ENCODE data around the gene MKLN1.
A peak's percentile ranks its signal among the peaks of the same experiment; 100 is the strongest.

MKLN1 gene

DNA sequence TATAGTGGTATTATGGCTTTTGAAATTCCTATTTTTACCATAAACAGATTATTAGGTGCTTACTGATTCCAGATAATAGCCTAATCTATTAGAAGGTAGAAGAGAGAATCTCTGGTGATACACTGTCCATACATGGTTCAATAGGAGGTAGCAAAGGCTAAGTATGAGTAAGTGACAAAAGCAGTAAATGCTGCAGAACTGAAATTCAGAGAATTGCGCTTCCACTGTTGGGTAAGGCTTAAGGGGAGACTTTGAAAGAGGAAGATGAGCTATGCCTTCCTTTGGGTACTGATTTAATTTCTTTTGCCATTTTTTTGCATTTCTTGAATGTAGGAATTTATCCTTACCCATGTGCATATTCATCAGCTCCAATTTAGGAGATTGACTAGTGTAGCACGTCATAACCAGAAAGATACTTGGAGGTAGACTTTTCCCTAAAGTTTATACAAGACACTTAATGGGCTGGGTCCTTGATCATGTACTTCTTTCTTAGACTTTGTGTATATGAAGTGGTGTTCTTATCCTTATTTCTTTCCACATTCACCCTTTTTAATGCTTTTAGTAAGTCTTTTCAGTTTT, 15.3 kb downstream of the MKLN1 start:
- no peak overlapping the region for H3K27ac ChIP-seq
- DNase-seq (ENCODE audit: low read depth, low spot score), result no peak

GRCh38 chr7:131346885-131347592, 19.4 kb downstream of the MKLN1 start:
- DNase-seq (ENCODE audit: low read depth, low spot score), result peak; percentile 16
- H3K27ac ChIP-seq, result no peak overlapping the region

DNA sequence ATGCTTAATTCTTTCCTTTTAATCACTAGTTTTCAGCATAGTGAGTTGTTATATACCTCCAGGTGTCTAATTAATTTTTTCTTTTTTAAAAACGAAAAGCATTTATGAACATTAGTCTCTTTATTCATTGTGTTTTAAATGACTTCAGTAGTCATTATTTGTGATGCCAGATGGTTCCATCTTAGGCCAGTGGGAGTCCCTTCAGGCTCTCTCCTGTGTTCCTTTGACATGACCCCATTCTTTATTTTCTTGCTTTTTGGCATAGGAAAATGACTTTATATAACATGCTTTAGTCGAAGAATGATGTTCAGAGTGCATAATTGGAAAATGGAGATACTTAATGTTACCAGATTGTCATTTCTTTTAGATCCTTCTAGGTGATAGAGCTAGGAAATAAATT, 24.4 kb downstream of the MKLN1 start:
- no peak overlapping the region for H3K27ac ChIP-seq
- DNase-seq (ENCODE audit: low read depth, low spot score), result no peak

DNA sequence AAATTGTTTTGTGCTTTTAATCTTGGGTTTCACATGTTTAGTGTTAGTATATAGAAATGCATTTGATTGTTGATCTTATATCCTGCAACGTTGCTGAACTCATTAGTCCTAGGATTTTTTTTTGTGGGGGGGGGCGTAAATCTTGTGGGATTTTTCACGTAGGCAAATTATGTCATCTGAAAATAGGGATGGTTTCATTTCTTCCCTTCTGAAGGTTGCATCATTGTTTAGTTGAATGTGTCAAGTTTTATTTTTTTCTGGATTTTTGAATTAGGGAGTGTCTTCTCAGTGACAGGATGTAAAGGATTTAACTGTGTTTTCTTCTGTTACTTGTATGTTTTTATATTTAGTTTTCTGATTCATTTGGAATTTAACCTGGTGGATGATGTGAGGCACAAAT, 26.7 kb downstream of the MKLN1 start:
- H3K27ac ChIP-seq, result no peak overlapping the region
- no peak for DNase-seq (ENCODE audit: low read depth, low spot score)

- no peak overlapping the region for H3K27ac ChIP-seq
- DNase-seq (ENCODE audit: low read depth, low spot score), result no peak
These were observed 28.5 kb downstream of the MKLN1 start for GRCh38 chr7:131355917-131356777.

DNA sequence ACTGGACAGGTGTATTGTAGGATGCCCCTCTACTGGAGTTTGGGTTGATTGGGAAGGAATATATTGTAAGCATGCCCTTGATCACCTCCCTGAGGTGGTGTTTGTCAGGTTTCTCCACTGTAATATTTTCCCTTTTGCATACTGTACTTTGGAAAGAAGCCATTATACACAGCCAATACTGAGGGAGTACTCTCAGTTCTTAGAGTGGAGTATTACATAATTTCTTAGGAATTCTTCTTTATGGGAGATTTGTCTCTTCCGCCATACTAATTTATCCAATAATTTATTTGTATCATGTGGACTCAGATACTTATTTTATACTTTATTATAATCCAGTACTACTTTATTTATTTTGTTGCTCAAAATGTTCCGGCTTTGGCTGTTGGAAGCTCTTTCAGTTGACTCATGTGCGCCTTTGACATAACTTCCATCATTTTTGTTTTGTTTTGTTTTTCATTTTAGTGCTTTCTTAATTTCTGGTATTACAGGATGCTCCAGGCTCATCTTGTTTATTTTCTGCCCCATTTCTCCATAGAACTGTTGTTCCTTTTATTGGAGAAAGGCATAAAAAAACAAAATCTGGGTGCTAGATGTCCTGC, 29.7 kb downstream of the MKLN1 start:
- no peak overlapping the region for H3K27ac ChIP-seq
- no peak for DNase-seq (ENCODE audit: low read depth, low spot score)

GRCh38 chr7:131358636-131359035, 31.0 kb downstream of the MKLN1 start:
- H3K27ac ChIP-seq, result no peak overlapping the region
- no peak for DNase-seq (ENCODE audit: low read depth, low spot score)

- no peak overlapping the region for H3K27ac ChIP-seq
- no peak for DNase-seq (ENCODE audit: low read depth, low spot score)
These were observed 31.6 kb downstream of the MKLN1 start for GRCh38 chr7:131359136-131359776.

DNA sequence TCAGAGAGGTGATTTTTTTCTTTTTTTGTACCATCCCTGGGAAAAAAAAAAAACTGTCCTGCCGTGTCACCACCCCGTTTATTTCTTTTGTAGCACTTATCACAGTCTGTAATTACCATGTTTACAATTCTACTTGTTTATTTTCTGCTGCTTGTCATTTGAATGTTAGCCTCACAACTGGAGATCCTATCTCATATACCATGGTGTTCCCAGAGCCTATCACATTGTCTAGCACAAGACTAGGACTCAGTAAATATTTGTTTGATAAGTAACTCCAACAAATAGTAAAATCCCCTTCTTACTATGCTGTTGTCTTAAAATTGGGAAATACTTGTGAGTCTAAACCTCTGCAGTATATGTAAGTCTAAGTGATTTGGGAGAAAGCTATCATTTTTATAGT, 36.0 kb downstream of the MKLN1 start:
- DNase-seq (ENCODE audit: low read depth, low spot score), result no peak
- no peak overlapping the region for H3K27ac ChIP-seq

DNA sequence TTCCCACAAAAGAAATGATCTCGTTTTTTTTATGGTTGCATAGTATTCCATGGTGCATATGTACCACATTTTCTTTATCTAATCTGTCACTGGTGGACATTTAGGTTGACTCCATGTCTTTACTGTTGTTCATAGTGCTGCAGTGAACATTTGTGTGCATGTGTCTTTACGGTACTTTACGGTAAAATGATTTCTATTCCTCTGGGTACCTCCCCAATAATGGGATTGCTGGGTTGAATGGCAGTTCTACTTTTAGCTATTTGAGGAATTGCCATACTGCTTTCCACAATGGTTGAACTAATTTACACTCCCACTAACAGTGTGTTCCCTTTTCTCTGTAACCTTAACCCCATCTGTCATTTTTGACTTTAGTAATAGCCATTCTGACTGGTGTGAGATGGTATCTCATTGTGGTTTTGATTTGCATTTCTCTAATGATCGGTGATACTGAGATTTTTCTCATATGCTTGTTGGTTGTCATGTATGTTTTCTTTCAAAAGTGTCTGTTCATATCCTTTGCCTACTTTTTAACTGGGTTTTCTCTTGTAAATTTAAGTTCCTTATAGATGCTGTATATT, 37.2 kb downstream of the MKLN1 start:
- no peak overlapping the region for H3K27ac ChIP-seq
- DNase-seq (ENCODE audit: low read depth, low spot score), result no peak

GRCh38 chr7:131365838-131366237, 38.2 kb downstream of the MKLN1 start:
- no peak overlapping the region for H3K27ac ChIP-seq

DNA sequence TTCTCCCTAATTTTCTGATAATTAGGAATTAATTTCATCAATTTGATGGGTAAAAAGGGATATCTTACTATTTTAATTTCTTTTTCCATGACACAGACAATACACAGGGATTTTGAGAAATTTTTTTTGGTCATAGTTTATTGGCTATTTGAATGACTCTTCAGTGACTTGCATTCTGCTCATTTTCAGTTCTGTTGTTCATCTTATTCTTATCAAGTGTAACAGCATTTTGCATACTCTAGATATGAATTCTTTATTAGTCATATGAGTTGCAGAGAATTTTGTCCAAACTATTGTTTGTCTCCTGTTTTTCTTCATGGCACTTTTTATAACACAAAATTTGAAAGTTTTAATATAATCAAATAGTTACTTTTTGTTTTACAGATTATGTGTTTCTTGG, 41.7 kb downstream of the MKLN1 start:
- DNase-seq (ENCODE audit: low read depth, low spot score), result no peak
- H3K27ac ChIP-seq, result no peak overlapping the region

More at GRCh38 chr7:131365838-131366237, 38.2 kb downstream of the MKLN1 start:
- no peak for DNase-seq (ENCODE audit: low read depth, low spot score)

- no peak for DNase-seq (ENCODE audit: low read depth, low spot score)
- no peak overlapping the region for H3K27ac ChIP-seq
These were observed 42.9 kb downstream of the MKLN1 start for GRCh38 chr7:131370523-131370968.

- H3K27ac ChIP-seq, result no peak overlapping the region
- DNase-seq (ENCODE audit: low read depth, low spot score), result no peak
These were observed 43.7 kb downstream of the MKLN1 start for GRCh38 chr7:131371411-131371810.

DNA sequence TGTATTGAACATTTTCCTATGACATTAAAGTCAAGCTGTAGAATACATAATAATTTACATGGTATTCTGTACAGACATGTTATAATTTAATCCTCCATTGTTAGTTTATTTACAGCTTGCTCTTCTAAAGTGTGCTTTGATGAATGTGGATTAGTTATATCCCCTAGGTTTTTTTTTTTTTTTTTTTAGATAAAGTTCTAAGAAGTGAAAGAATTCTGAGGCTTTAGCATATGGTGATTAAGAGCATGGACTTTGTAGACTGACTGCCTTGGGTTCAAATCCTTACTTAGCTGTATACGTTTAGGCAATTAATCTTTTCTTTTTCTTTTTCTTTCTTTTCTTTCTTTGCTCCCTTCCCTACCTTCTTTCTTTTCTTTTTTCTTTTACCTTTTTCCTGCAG, 44.9 kb downstream of the MKLN1 start:
- H3K27ac ChIP-seq, result no peak overlapping the region
- no peak for DNase-seq (ENCODE audit: low read depth, low spot score)

DNA sequence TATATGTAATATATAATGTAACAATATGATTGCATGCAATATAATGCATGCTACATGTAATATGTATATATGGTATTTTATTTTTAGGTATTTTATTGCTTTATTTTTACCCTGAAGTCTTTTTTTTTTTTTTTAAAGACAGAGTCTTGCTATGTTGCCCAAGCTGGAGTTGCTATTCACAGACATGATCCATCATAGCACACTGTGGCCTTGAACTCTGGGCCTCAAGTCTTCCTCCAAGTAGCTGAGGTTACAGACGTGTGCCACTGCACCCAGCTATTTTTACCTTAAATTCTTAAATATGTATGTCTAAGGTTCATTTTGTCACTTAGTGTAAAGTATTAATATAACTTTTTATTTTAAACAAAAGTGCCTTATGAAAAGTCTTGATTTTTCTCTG, 47.1 kb downstream of the MKLN1 start:
- no peak for DNase-seq (ENCODE audit: low read depth, low spot score)
- H3K27ac ChIP-seq, result no peak overlapping the region

GRCh38 chr7:131381069-131381838, 53.6 kb downstream of the MKLN1 start:
- no peak for DNase-seq (ENCODE audit: low read depth, low spot score)

GRCh38 chr7:131383417-131384285, 56.0 kb downstream of the MKLN1 start:
- DNase-seq (ENCODE audit: low read depth, low spot score), result no peak
- no peak overlapping the region for H3K27ac ChIP-seq

More at GRCh38 chr7:131381069-131381838, 53.6 kb downstream of the MKLN1 start:
- no peak overlapping the region for H3K27ac ChIP-seq
